Body of pancreas (tissue), 4 donors: ENCODE data around the gene CTIF. TPM values are rescaled to one million over a fixed set of nuclear protein-coding genes. Genes with fewer than 3 reads are reported as not detected.

Source experiments
- ATAC-seq: fragments of 150-250 bp; one replicate; pipeline ENCODE4 v1.9.1; 2016
- DNase-seq, 4 donors: peaks; one replicate each; pipeline ENCODE4 v3.0.0-alpha.2; 2019
- H3K27ac ChIP-seq, 4 donors: fragments of 200-600 bp; sonication (generic); 1 replicate in 3 of 4; 2 replicates in 1 of 4; pipeline versions ENCODE4 v1.5.1 to v1.6.1; 2016 to 2019; ENCODE audit warnings: mild to moderate bottlenecking in 1 of 4, mixed read lengths in 1 of 4, moderate library complexity in 1 of 4
- H3K27me3 ChIP-seq, 2 donors: fragments of 200-600 bp; sonication (generic); one replicate each; pipeline ENCODE4 v1.6.0; 2016; ENCODE audit warnings: mild to moderate bottlenecking in 1 of 2
- H3K36me3 ChIP-seq, 2 donors: fragments of 200-600 bp; sonication (generic); replicated peaks in 1 of 2; 2 replicates each; pipeline ENCODE4 v1.5.1; 2016; ENCODE audit warnings: low read depth in 2 of 2; ENCODE audit not compliant: insufficient read depth in 1 of 2
- H3K4me1 ChIP-seq: fragments of 200-600 bp; sonication (generic); one replicate; pipeline ENCODE4 v1.6.0; 2016
- H3K4me3 ChIP-seq, 2 donors: fragments of 200-600 bp; sonication (generic); 1 replicate in 1 of 2; 2 replicates in 1 of 2; pipeline ENCODE4 v1.5.1; 2016 to 2019
- H3K9me3 ChIP-seq, 3 donors: fragments of 200-600 bp; sonication (generic); 1 replicate in 2 of 3; 2 replicates in 1 of 3; pipeline ENCODE4 v1.5.1; 2016
- POLR2A ChIP-seq, 3 donors: fragments of 450-650 bp; IDR thresholded peaks; one replicate each; pipeline ENCODE4 v1.6.1; 2016; ENCODE audit warnings: antibody characterized with exemption in 3 of 3, mild to moderate bottlenecking in 2 of 3
- WGBS, 2 donors: methylation state at CpG; one replicate each; pipeline ENCODE4 v1.1.5; 2017; 5-methylcytosine and 5-hydroxymethylcytosine counted together
- intact Hi-C: fragments of 100-400 bp; cut with DNase I; formaldehyde crosslinking; loops from one replicate; pipeline ENCODE4 v1.15.1; 2023
- total RNA-seq, 2 donors: library from RNA; depleted of rRNA; stranded (reverse); fragments of >200 nt; gene quantifications; one replicate each; pipeline ENCODE4 v1.1.0, GENCODE V29; 2016
- TF ChIP-seq, protein P1 (sequence below), 7 experiments: fragments of 450-650 bp in 4 of 7; fragments of 200-600 bp in 3 of 7; sonication (generic) in 3 of 7; IDR thresholded peaks; one replicate each; pipeline ENCODE4 v1.5.1; 2016 to 2019; ENCODE audit warnings: antibody characterized with exemption in 7 of 7

The CTIF gene
- total RNA-seq, 2 donors from 2014 or later: 18.7 to 24.4 TPM

DNA sequence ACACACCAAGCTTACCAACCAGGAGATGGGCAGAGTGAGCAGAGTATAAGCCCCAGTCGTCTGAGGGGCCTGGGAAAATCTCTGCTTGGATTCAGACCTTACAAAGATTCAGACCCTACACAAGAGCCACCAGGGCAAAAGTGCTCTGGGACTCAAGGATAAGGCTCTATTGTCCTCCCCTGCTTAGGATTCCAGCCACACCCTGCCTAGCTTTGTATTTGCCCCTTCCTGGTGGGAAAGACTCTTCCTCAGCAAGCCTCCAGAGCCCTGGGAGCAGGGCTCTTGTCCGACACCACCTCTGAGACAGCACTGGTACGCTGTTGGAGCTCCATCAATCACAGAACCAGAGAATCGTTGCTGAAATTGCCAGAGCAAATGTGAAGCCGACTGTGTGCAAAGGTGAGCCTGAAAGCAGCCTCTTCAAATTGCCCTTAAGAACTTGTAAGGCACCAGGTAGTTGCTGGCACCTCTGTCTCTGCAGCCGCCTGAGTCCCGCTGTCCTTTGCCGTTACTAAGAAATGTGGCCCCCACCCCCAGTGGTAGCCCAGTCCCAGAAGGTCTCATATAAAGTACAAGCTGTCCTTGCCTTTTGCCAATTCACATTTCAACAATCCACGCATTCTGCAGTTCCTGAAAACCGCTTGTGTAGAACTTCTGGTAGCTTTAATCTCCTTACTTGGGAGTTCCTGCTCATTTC lies 148.7 kb downstream of the CTIF start:
- H3K4me1 ChIP-seq: no peaks in the 10 kb centered on the region
- ATAC-seq (no peak), DNase-seq (no peak)
- H3K9me3 ChIP-seq: no peaks in the 10 kb centered on the region
- no peak overlapping the region for H3K4me3 ChIP-seq
- intact Hi-C loops: no loop called here
- no peak overlapping the region for H3K27ac ChIP-seq
- 87 to 89% methylated on average over 9 to 10 of the region's 10 CpGs for WGBS, 2 donors
- no peaks in the 10 kb centered on the region for H3K27me3 ChIP-seq
- TF ChIP-seq, protein P1, sequence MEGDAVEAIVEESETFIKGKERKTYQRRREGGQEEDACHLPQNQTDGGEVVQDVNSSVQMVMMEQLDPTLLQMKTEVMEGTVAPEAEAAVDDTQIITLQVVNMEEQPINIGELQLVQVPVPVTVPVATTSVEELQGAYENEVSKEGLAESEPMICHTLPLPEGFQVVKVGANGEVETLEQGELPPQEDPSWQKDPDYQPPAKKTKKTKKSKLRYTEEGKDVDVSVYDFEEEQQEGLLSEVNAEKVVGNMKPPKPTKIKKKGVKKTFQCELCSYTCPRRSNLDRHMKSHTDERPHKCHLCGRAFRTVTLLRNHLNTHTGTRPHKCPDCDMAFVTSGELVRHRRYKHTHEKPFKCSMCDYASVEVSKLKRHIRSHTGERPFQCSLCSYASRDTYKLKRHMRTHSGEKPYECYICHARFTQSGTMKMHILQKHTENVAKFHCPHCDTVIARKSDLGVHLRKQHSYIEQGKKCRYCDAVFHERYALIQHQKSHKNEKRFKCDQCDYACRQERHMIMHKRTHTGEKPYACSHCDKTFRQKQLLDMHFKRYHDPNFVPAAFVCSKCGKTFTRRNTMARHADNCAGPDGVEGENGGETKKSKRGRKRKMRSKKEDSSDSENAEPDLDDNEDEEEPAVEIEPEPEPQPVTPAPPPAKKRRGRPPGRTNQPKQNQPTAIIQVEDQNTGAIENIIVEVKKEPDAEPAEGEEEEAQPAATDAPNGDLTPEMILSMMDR (IDR thresholded peaks at IDR 0.05): no peak
- no peak for TF ChIP-seq POLR2A (IDR thresholded peaks at IDR 0.05)
- no peaks in the 10 kb centered on the region for H3K36me3 ChIP-seq

DNA sequence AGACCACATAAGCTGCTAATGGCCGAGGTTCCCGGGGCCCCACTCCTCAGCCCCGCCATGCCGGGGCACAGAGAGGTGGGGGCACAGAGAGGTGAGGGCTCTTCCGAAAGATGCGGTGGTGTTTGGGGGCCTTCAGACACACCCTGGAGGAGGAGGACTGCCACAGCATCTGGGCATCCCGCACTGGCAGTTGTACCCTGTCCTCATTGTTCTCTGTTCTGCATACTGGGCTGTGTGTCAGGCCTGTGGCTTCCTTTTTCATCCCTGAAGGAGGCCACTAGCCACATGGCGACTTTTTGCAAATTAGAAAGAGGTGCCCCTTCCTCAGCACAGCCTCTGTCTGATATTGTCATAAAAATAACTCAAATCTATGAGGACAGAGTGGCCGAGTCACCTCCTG lies 150.1 kb downstream of the CTIF start:
- intact Hi-C loops: no loop called here
- 87 to 93% methylated on average over 9 of the region's 9 CpGs for whole genome bisulfite sequencing, 2 donors
- Histone ChIP-seq H3K4me3 (no peak overlapping the region), H3K27ac (no peak overlapping the region), H3K27me3 (no peaks in the 10 kb centered on the region), H3K36me3 (no peaks in the 10 kb centered on the region), H3K4me1 (no peaks in the 10 kb centered on the region), H3K9me3 (no peaks in the 10 kb centered on the region)
- ATAC-seq (no peak), DNase-seq (no peak)
- TF ChIP-seq POLR2A (IDR thresholded peaks at IDR 0.05): no peak
- TF ChIP-seq, protein P1 (IDR thresholded peaks at IDR 0.05): no peak

DNA sequence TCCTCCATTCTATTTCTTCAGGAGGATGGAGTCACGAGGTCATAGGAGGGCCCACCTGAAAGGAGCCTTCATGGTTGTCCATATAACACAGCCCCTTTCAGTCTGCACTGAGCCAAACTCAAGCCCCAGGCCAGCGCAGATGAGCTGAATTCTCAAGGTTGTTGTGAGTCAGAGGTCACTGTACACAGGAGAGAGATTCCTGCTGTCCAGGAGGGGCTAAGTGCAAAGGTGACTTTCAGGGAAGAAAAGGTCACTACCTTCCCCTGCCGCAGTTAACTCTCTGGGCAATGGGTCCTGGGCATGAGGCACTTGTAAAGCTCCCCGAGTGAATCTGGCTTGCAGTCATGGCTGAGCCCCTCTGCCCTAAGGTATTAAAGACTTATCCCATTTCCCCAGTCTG lies 150.7 kb downstream of the CTIF start:
- Histone ChIP-seq H3K36me3 (no peaks in the 10 kb centered on the region), H3K4me1 (no peaks in the 10 kb centered on the region), H3K27ac (no peak overlapping the region), H3K27me3 (no peaks in the 10 kb centered on the region), H3K9me3 (no peaks in the 10 kb centered on the region), H3K4me3 (no peak overlapping the region)
- 96% methylated on average over 4 of the region's 4 CpGs for WGBS, 2 donors
- TF ChIP-seq, protein P1 (IDR thresholded peaks at IDR 0.05): no peak
- no peak for TF ChIP-seq POLR2A (IDR thresholded peaks at IDR 0.05)
- intact Hi-C loops: no loop called here
- ATAC-seq: no peak
- no peak for DNase-seq

DNA sequence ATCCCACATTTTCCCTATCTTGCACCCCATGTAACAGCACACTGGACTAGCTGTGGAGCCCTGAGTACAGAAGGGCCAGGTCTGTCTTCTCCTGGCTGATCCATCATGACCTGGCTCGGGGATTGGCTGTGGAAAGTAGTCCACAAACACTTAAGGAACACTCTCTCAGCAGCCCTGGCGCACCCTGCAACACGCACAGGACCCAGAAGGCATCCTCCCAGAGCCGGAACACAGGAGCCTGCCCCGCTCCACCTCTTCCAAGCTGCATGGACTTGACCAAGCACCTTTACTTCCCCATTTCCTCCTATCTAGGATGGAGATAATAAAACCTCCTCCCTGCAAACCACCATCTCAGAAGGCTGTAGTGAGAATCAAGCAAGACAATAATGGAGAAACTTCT lies 151.7 kb downstream of the CTIF start:
- WGBS, 2 donors: 94% methylated on average over 5 of the region's 5 CpGs
- no peak for DNase-seq
- TF ChIP-seq, protein P1 (IDR thresholded peaks at IDR 0.05): no peak
- TF ChIP-seq POLR2A (IDR thresholded peaks at IDR 0.05): no peak
- Histone ChIP-seq H3K27me3 (no peaks in the 10 kb centered on the region), H3K9me3 (no peaks in the 10 kb centered on the region), H3K27ac (no peak overlapping the region), H3K4me1 (no peaks in the 10 kb centered on the region), H3K36me3 (no peaks in the 10 kb centered on the region), H3K4me3 (no peak overlapping the region)
- intact Hi-C loops: no loop called here
- no peak for ATAC-seq

DNA sequence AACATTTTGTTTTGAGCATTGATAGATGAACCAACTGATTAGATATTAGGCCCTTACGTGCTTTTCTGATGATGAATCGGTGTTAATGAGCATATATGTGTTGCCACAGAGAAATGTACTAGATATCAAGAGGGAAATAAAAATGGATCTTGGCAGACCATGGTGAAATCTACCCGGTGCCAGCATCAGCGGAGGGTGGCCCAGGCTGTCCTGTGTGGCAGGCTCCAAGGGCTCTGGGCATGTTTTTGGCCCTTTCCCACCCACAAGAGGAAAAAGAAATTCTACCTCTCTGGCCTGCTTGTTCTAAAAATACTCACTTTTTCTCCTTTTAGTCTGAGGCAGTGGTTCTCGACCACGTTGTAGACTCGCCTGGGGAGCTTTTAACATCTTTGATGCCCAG lies 154.2 kb downstream of the CTIF start:
- H3K36me3 ChIP-seq: no peaks in the 10 kb centered on the region
- H3K4me3 ChIP-seq: no peak overlapping the region
- no peak for ATAC-seq
- TF ChIP-seq POLR2A (IDR thresholded peaks at IDR 0.05): no peak
- TF ChIP-seq, protein P1 (IDR thresholded peaks at IDR 0.05): no peak
- 95 to 96% methylated on average over 7 of the region's 7 CpGs for WGBS, 2 donors
- no peaks in the 10 kb centered on the region for H3K9me3 ChIP-seq
- no peak overlapping the region for H3K27ac ChIP-seq
- DNase-seq: no peak
- no peaks in the 10 kb centered on the region for H3K4me1 ChIP-seq
- no peaks in the 10 kb centered on the region for H3K27me3 ChIP-seq
- intact Hi-C loops: no loop called here
